ENCODE measurements around the gene GYPB.
"Not testable (repeated sequence)": the region's sequence is repeated elsewhere in the genome, so short reads cannot be mapped to it uniquely, and the experiment has no call there.

GRCh38 chr4:143996193-143996592 is 23.0 kb downstream of the GYPB start:
- TF ChIP-seq CTCF (IDR thresholded peaks at IDR 0.05); ZFX (IDR thresholded peaks at IDR 0.05; ENCODE audit: borderline replicate concordance): not testable (repeated sequence)

Measured in 22Rv1 (cell line).